ENCODE results near the gene THRAP3.

Gene THRAP3

DNA sequence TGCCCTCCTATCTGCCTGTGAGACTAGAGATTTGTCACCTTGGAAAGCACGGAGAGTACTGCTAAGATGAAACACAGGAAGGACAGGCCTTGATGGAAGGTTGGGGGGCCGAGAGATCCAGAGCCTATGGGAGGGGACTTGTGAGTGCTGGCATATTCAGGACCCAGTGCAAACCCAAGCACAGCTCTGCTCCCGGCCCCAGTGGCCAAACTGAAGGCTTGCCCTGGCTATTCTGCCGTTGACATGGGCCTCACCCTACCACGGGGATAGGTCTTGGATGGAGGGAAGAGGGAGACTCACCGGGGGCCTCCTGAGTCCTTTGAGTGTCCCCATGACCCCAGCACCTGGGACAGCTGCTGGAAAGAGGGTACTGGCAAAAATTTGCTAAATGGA lies 103.8 kb downstream of the THRAP3 start:
- DNase-seq, result no peak

DNA sequence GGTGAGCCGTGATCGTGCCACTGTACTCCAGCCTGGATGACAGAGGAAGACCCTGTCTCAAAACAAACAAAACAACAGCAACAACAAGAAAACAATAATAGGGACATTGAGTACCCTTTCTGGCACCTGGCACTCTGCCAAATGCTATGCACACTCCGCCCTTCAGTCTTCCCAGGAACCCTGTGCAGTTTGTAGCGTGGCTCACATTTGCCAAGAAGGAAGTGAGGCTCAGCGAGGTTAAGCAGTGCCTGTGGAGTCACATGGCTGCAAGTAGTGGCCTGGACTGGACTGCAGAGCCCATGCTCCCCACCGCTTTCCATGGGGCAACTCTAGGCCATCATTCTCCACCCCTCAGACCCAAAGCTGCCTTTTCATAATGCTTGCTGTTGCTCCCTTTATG lies 104.5 kb downstream of the THRAP3 start:
- DNase-seq, result no peak

DNA sequence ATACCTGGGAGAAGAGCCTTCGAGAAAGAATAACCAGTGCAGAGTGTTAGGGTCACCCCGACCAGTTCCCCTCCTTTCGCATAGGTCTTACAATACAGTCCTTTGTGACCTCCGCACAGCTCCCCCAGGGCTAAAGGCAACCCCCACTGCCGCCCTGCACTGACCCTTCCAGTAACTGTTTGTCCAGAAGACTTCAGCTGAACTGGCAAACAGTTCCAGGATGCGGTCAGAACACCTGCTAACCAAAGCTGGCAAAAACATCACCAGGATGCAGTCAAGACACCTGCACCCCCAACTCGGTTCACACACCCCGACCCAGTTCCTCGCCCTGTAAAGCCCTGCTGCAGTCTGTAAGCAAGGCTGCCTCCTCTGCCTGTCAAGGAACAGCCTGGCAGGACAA lies 105.6 kb downstream of the THRAP3 start:
- no peak for DNase-seq

DNA sequence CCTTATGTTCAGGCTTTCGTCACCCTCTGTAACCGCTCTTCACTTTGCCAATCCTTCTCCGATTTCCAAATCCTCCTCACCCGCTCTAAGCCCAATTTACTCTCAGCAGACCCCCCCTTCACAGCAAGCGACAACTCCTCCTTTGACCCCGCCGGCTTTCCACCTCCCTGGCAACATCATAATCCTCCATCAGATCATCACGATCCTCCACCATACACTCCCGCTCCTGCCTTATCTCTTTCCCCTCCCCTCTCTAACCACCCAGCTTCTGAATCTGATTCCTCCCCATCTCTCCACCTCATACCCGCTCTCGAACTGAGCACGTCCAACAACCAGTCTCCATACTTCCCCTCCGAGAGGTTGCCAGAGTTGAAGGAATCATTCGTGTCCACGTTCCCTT lies 106.7 kb downstream of the THRAP3 start:
- DNase-seq, result no peak

DNA sequence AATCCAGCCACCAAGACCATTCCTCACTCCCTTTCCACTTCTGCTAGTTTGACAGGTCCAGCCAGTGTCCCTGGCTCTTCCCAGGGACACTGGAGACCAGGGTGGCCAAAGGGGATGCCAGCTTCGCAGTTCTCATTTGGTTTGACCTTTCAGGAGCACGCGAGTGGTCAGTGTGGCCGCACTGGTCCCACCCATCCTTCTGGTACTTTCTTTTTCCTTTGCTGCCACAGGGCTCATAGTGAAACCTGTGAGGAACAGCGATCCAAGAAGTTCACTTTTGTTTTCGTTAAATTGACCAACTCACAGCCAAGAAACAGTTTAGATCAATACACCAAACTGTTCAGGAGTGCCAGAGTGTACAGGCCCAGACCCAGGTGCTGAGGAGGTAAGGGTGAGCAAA lies 113.6 kb downstream of the THRAP3 start:
- DNase-seq, result no peak

DNA sequence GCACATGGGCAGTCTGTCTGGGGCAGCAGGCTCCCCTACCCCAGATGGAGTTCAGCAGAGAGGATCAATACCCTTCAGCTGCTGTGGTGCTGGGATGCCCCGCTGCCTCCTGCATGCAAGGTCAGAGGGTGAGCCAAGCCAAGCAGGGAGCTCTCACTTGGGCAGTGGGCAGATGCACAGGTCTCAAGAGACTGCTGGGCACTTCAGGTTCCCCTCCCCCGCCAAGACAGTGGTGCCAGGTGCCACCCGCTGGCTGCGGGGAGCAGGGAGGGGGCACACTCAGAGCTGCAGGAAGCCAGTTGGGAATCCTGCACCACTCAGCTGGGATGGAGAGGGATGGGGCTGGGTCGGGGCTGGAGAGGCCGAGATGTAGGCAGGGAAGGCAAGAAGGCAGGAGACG lies 115.0 kb downstream of the THRAP3 start:
- DNase-seq, result no peak

DNA sequence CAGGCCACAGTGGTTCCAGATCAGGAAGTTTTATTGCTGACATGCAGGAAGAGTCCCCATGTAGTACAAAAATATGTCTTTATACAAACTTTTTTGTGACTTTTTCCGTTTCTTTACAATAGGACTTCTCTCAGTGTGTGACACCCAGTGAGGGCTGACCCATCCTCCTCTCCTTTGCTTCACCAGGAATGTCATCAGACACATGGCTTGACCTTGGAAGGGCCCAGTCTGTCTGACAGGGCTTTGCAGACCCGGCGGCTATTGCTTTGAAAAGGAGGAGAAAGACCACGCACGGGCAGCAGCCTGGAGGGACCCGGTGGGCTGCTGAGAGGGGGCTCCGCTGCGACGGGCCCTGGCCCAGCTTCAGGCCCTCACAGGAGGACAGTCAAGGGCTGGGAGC lies 115.4 kb downstream of the THRAP3 start:
- DNase-seq, result no peak

DNA sequence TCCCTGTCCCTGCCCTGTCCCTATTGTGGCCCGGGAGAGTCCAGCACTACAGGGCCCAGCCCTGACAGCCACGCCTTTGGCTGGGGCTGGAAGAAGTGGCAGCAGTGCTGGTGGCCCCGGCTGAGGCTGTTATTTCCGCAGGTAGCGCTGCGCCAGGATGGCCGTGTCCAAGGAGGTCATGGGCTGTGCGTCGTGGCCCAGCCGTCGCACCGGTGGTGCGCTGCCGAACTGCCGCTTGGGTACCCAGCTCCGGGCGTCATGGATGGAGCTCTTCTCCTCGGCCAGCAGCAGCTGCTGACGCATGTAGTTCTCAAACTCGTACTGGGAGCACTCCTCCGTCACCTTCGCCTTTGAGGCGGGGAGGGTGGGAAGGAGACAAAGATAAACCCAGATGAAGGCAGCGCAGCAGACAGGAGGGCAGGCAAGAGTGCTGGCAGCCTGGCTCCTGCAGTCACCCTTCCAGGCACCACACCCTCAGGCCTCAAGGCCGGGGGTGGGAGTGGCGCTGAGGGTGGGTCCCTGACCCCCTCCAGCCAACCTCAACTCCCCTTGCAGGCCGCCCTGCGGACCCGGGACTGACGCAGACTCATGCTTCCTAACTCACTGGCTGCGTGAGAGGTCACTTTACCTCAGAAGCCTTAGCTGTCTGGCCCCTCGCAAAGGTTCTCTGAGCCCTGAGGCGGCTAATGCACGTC lies 117.5 kb downstream of the THRAP3 start:
- DNase-seq, result no peak

DNA sequence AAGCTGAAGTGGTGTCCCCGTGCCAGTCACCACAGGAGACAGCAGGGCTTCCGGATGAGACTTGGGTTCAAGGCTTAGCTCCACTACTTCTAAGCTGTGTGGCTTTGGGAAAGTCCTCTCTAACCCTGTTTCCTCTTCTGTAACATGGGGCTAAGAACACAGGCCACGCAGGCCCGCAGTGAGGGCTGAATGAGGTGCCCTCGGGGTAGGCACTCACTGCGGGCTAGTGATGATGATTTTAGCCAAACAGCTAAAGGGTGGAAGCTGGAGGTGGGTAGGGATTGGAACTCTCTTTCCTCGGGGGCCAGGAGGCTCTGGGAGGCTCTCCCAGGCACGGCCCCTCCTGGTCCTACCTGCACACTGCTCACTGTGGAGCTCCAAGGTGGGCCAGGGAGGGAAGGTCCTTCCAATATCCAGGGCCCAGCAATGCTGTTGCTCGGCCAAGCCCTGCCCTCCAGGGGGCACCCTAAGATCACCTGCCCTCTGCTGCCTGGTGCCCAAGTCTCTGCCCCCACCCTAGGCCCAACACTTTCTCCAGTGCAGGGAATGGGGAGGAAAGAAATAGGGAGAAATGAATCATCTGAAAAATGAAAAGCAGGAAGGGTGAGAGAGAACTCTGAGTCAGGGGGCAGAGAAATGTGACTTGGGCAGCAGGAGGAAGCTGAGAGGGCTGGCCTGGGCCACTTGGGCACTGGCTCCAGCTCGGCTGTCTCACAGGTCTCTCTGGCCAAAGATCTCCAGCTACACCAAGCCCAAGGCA lies 118.4 kb downstream of the THRAP3 start:
- DNase-seq, result peak; percentile 72

DNA sequence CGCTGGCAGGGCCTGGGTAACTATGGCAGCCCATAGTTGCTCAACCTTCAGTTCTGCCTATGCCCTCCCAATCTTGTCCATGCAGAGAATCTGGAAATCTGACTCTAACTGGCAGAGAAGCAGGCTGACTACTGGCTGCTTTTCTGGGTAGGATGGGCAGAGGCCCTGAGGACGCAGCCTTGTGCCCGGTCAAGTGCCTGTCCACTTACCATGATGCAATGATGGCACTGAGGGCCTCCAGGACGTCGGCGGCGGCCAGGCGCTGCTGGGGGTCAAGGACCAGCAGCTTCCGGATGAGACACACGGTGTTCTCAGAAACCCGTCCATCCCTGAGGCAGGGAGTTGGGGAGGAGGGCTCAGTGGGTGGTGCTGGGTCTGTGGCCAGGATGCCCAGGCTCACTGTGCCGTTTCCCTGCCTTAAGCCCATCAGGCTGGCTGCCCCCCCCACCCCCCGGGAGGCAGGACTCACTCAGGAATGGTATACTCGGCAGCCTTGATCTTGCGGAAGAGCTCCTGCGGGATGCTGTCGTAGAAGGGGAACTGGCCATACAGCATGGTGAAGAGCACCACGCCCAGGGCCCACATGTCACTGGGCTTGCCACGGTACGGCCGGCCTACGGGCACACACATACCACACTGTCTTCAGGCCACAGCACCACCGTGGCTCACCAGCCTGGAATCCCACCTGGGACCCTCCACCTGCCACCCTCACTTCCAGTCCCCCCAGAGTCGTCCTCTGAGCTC lies 119.6 kb downstream of the THRAP3 start:
- DNase-seq, result no peak

DNA sequence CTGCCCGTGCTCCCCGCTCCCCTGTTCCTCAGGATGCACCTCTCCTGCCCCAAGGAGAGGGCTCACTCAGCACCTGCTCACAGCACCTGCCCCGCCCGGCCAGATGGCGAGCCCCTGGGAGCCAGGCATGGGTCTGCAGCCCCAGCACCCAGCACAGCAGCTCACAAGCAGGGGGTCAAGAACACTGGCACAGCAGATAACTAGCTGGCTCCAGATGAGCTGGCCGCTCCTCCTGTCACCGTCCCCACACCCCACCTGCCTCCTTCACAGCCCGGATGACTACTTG lies 120.1 kb downstream of the THRAP3 start:
- no peak for DNase-seq

DNA sequence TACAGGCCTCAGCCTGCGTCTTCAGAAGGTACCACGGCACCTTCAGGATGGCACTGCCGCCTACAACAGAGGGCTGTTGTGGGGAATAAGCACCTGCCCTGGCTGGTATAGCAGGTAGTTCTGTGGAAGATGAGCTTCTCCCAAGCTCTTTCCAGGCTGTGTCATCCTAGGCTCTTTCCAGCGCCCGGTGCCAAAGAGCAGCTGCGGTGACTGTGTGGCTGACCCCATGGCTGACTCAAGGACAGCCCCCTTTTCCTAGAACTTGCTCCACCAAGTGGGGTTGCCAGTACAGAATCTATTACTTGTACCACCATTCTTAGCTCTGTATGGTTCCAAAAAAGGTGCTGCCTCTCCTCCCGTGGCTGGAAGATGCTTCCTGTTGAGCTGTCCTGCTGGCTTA lies 121.1 kb downstream of the THRAP3 start:
- no peak for DNase-seq

DNA sequence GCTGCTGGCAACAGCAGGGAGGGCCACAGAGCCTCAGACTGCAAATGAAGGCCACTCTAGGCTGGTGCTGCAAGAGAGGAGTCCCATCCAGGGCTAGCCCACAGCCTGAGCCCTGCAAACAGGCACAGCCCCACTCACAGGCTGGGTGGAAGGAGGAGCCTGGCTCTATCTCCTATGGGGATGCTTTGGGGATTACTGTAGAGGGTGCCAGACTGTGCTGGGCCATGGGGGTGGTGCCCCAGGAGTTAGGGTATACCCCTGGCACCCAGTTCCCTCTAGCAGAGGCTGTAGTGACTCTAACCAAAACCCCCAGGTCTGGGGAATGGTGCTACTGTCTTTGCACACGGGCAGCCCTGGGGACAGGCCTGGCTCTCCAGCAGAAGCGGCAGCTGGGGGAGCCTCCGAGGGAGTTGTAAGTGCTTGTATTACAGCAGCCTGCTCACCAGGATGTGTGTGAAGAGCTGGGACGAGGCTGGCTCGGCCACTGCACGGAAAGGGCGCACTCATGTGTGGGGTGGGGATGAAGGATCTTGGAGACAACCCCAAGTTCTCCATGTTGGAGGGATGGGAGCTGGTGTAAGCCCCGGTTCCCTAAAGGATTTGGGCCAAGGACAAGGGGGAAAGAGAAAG lies 122.6 kb downstream of the THRAP3 start:
- no peak for DNase-seq

DNA sequence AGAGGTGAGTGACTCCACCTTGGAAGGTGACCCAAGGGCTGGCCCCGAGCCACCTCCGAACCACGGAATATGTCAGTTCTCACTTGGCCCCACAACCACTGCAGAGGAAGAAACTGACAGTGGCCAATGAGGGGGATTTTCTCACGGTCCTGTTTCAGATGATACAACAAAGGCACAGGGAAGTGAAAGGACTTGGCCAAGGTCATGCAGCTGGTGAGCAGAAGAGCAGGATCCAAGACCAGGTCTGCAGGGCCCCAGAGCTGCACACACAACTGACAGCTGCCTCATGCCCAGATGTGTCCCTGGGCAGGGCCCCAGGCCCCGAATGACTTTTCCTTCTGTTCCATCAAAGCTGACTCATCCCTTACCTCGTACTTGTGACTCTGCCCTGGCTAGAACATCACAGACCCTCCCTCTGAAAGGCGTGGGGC lies 125.0 kb downstream of the THRAP3 start:
- no peak for DNase-seq

DNA sequence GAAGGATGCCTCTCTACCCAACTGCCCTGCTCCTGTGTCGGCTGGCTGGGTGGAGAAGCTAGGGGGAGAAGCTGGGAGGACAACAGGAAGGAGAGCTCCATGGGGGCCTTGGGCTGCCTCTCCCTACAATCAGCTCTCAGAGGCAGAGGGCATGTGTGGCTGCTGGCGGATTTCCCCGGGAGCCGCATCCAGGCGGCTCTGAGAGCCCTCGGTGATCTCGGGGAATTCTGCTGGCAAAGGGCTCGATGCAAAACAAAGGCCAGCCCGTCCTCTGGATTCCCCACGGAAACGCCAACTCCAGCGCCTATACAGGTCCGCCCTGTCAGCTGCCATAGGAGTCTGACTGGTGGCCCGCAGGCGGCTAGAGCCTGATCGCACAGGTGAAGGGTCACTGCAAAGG lies 125.6 kb downstream of the THRAP3 start:
- DNase-seq, result no peak

DNA sequence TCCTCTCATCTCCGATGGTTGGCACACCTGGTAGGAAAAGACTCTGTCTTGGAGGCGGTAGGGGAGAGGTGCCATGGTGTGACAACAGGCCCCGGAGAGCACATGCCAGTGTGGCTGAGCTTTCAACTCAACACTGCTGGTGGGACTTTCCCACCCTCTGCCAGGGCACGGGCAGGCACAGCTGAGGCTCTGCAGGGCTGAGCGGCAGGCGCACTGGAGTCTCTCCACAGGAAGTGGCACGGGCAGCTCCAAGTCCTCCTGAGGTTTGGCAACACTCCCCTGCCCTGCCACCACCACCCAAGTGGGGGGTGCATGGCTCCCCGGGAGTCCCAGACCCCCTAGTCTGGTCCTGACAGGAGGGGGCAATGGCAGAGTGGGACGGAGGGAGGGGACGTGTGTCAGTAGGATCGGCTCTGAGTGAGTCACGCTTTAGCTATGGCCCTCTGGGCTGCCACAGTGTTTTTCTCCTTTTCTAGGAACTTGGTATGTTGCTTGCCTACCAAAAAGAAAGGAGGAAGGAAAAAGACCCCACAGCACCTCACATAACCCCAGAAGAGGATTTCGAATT lies 126.5 kb downstream of the THRAP3 start:
- DNase-seq, result peak; percentile 54

DNA sequence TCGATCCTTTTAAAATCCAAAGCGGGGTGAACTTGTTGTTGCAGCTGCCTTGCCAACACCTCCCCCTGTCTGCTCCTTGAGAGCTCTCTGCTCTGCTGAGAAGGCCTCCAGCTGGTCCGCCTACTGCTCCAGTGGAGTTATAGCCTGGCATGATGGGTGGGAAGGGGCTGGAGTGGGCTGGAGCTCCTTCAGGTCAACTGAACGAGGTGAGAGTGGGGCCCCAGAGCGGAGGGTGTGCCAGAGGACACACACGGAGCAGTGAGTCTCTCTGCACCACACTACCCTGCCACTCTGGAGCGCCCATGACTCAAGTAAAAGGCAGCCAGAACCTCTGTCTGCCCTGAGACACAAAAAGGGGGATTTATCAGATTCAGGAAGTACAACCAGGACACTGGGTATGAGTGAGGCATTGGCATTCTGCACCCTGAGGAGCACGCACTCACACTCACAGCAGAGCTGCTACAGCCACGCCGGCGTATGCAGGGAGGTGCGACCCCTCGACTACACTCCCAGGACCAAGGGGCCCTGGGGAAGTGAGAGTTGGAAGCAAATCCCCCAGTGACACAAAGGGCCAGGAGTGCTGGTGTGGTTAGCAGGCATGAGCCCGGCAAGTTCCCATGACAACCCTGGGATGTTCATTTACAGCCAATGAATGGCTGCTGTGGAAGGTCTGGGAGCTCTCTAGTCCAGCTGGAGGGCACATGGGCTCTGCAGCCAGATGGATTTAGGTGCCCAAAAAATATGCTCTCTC lies 127.2 kb downstream of the THRAP3 start:
- no peak for DNase-seq

DNA sequence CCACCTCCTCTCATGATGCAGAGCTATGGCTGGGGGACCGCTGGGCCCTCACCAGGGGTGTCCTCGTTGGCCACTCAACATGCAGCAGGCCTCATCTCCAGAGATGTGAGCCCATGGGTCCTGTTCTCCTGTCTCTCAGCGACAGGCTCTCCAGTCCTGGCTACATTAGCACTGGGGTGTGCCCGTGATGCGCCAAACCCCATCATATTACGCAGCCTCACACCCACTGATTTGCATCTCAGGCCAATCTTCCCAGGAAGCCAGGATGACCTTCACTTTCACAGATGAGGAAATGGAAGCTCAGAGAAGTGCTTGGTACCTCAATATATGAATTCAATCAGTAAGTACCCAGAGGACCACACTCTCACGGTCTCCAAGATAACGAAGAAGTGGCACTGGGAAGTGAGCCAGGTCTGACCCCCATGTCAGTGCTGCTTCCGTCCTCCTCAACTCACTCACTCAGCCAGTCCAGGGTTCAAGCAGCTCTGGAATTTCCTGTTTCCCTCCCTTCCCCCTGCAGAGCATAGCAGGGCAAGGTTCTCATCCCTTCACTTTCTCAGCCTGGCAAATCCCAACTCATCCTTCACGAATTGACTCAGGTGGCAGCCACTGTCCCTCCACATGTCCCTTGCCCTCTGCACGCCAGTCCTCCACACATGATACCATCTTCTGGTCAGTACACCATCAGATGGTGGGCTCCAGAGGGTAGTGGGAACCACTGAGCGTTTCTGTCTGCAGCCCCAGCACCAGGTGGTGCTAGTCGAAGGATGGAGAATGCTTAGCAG lies 128.1 kb downstream of the THRAP3 start:
- DNase-seq, result no peak

DNA sequence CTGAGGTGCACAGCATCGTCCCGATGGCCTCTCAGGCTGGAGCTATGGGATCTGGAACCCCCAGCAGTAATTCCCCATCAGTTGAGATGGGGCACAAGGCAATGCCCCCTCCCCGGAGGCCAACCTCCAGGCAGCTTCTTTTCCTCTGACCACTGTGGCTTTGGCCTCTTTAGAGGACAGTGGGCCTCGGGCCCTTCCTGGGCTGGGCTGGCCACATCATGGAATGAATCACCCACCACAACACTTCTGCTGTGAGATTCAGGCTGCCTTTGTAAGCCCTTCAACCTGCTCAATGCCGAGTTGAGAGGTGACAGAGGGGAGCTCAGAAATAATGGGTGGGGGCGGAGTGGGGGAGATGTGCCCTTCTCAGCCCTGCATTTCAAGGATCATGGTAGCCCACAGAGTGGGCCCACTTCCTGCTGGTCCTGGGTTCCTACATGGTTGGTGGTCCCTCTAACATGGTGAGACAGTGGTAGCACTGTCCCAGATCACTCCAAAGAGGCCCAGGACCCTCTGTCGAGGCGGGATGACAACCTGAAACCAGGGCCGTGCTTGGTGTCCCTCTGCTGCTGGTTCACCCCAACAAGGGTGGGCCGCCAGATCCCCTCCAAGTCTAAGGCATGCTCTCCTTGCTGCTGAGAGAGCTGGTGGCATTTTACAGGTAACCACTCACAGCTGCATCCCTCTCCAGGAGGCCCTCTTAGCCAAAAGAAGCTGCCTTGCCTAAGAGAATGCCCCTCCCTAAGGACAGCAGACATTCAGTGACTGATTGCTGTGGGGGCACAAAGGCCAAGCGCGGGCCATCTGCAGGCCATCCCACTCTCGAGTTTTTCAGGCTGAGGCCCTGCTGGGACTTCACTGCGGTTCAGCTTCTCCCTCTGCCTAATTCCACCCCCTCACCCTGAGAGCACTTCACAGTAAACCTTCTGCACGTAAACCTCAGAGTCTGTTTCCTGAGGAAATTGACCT lies 129.0 kb downstream of the THRAP3 start:
- no peak for DNase-seq

DNA sequence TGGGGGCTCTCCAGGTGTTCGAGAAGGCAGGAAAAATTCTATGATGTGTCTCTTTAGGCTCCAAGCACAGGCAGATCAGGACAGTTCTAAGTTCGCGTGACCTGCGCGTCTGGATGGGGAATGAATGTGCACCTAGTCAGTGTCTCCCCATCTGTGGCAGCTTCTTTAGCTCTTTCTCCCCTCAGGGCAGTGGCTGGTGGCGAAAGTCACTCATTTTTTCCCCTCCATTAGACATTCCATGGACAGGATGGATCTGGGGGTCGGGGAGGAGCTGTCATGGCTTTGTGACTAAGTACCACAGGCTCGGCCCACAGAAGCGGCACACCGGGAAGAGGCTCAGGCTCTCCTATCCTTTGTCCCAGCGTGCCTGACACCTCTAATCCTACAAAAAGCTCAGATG lies 130.2 kb downstream of the THRAP3 start:
- DNase-seq, result no peak
